Breast epithelium (tissue), 3 donors: ENCODE data around the gene MTRF1.
"Not testable (repeated sequence)": the region's sequence is repeated elsewhere in the genome, so short reads cannot be mapped to it uniquely, and the experiment has no call there.

Experiments used
- POLR2A ChIP-seq: fragments of 450-650 bp; IDR thresholded peaks from one replicate; pipeline ENCODE4 v1.6.1; 2016; ENCODE audit warnings: antibody characterized with exemption, mild to moderate bottlenecking, moderate library complexity
- TF ChIP-seq, protein P1 (sequence below), 3 donors: fragments of 450-650 bp; IDR thresholded peaks; one replicate each; pipeline ENCODE4 v1.5.1; 2016 to 2017; ENCODE audit warnings: antibody characterized with exemption in 3 of 3, mild to moderate bottlenecking in 3 of 3, moderate library complexity in 3 of 3

DNA sequence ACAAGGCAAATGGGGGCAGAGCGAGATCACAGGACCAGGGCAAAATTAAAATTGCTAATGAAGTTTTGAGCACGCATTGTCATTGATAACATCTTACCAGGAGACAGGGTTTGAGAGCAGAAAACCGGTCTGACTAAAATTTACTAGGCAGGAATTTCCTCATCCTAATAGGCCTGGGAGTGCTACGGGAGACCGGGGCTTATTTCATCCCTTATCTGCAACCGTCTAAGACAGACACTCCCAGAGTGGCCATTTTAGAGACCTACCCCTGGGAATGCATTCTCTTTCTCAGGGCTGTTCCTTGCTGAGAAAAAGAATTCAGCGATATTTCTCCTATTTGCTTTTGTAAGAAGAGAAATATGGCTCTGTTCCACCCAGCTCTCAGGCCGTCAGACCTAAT, 87.8 kb downstream of the MTRF1 start:
- TF ChIP-seq, protein P1, sequence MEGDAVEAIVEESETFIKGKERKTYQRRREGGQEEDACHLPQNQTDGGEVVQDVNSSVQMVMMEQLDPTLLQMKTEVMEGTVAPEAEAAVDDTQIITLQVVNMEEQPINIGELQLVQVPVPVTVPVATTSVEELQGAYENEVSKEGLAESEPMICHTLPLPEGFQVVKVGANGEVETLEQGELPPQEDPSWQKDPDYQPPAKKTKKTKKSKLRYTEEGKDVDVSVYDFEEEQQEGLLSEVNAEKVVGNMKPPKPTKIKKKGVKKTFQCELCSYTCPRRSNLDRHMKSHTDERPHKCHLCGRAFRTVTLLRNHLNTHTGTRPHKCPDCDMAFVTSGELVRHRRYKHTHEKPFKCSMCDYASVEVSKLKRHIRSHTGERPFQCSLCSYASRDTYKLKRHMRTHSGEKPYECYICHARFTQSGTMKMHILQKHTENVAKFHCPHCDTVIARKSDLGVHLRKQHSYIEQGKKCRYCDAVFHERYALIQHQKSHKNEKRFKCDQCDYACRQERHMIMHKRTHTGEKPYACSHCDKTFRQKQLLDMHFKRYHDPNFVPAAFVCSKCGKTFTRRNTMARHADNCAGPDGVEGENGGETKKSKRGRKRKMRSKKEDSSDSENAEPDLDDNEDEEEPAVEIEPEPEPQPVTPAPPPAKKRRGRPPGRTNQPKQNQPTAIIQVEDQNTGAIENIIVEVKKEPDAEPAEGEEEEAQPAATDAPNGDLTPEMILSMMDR (IDR thresholded peaks at IDR 0.05), result not testable (repeated sequence)
- TF ChIP-seq POLR2A, result not testable (repeated sequence)
